PC-3 (cell line): ENCODE data around the gene DNM2. TPM values are rescaled to one million over a fixed set of nuclear protein-coding genes. Genes with fewer than 3 reads are reported as not detected.

Experiments
- ATAC-seq: fragments of 200-7000 bp; cut with Tn5 transposase; 2 replicates; pipeline ENCODE4 v1.9.1; 2020; ENCODE audit warnings: mild to moderate bottlenecking, moderate library complexity
- BruUV-seq: library from RNA; stranded (reverse); fragments of 400-500 nt; replicated peaks from 2 replicates; lab custom pipeline; 2021; lab: Mats Ljungman, UMichigan
- CTCF ChIA-PET: fragments of 300-600 bp; sonication (Branson Sonifier 250); formaldehyde crosslinking; loops from one replicate; lab custom pipeline; 2022; ENCODE audit warnings: antibody characterized with exemption; lab: Charles Lee
- POLR2A ChIA-PET: fragments of 300-600 bp; sonication (Branson Sonifier 250); formaldehyde crosslinking; loops from one replicate; lab custom pipeline; 2022; ENCODE audit warnings: antibody characterized with exemption; ENCODE audit not compliant: unreplicated experiment; lab: Charles Lee
- DNase-seq: peaks from one replicate; pipeline ENCODE4 v3.0.0-alpha.2; 2015
- H2AFZ ChIP-seq: fragments of 300-600 bp; sonication (generic); 2 replicates; pipeline ENCODE4 v1.6.0; 2016; ENCODE audit warnings: antibody characterized with exemption, low read length
- H3F3A ChIP-seq: fragments of 300-600 bp; sonication (generic); one replicate; pipeline ENCODE4 v1.6.0; 2017; ENCODE audit warnings: antibody characterized with exemption, low read length, control low read depth, mild to moderate bottlenecking; ENCODE audit not compliant: unreplicated experiment
- H3K27ac ChIP-seq: fragments of 300-600 bp; sonication (generic); 2 replicates; pipeline ENCODE4 v1.5.1; 2016; ENCODE audit warnings: mild to moderate bottlenecking, low read length
- H3K27me3 ChIP-seq: fragments of 300-600 bp; sonication (generic); 2 replicates; pipeline ENCODE4 v1.6.1; 2016; ENCODE audit warnings: low read length, mixed read lengths
- H3K36me3 ChIP-seq: fragments of 300-600 bp; sonication (generic); 2 replicates; pipeline ENCODE4 v1.6.1; 2016; ENCODE audit warnings: low read depth, mixed run types, low read length, mixed read lengths
- H3K4me1 ChIP-seq: fragments of 300-600 bp; sonication (generic); 2 replicates; pipeline ENCODE4 v1.5.1; 2016; ENCODE audit warnings: low read length; ENCODE audit not compliant: insufficient read depth
- H3K4me2 ChIP-seq: fragments of 300-600 bp; sonication (generic); 2 replicates; pipeline ENCODE4 v1.6.0; 2016; ENCODE audit warnings: low read length
- H3K4me3 ChIP-seq: fragments of 300-600 bp; sonication (generic); 2 replicates; pipeline ENCODE4 v1.5.1; 2016; ENCODE audit warnings: mild to moderate bottlenecking, low read length, mixed read lengths
- H3K79me2 ChIP-seq: fragments of 300-600 bp; sonication (generic); 2 replicates; pipeline ENCODE4 v1.6.1; 2017; ENCODE audit warnings: low read length, mixed read lengths
- H3K9ac ChIP-seq: fragments of 300-600 bp; sonication (generic); 2 replicates; pipeline ENCODE4 v1.6.0; 2016; ENCODE audit warnings: mild to moderate bottlenecking, low read length
- H3K9me2 ChIP-seq: fragments of 300-600 bp; sonication (generic); replicated peaks from 2 replicates; pipeline ENCODE4 v1.6.1; 2016; ENCODE audit warnings: mixed run types, low read length, mixed read lengths
- H3K9me3 ChIP-seq: fragments of 300-600 bp; sonication (generic); 2 replicates; pipeline ENCODE4 v1.6.1; 2016; ENCODE audit warnings: low read length, mixed read lengths
- H4K20me1 ChIP-seq: fragments of 300-600 bp; sonication (generic); 2 replicates; pipeline ENCODE4 v1.6.1; 2016; ENCODE audit warnings: low read length, mixed read lengths
- EZH2 ChIP-seq: fragments of 300-600 bp; sonication (generic); IDR thresholded peaks from one replicate; pipeline ENCODE4 v1.6.1; 2017; ENCODE audit warnings: antibody characterized with exemption, mild to moderate bottlenecking, low read length; ENCODE audit not compliant: unreplicated experiment
- EZH2phosphoT487 ChIP-seq: fragments of 300-600 bp; sonication (generic); IDR thresholded peaks from 2 replicates; pipeline ENCODE4 v1.6.1; 2018; ENCODE audit warnings: mild to moderate bottlenecking, antibody characterized with exemption, low read length, borderline replicate concordance
- intact Hi-C: fragments of 100-400 bp; cut with micrococcal nuclease; formaldehyde crosslinking; loops from 2 replicates; pipeline ENCODE4 v1.9.0; 2023
- total RNA-seq: library from RNA; depleted of rRNA; stranded (reverse); fragments of >200 nt; gene quantifications from 2 replicates; pipeline ENCODE4 v1.2.3, GENCODE V29; 2014
- TF ChIP-seq, protein P1 (sequence below): fragments of 300-600 bp; sonication (generic); conservative IDR thresholded peaks from 2 replicates; pipeline ENCODE4 v1.5.1; 2017; ENCODE audit warnings: antibody characterized with exemption, low read depth, mild to moderate bottlenecking, low read length

DNM2 gene
- total RNA-seq, 1 experiment from 2014 or later = 150 TPM

DNA sequence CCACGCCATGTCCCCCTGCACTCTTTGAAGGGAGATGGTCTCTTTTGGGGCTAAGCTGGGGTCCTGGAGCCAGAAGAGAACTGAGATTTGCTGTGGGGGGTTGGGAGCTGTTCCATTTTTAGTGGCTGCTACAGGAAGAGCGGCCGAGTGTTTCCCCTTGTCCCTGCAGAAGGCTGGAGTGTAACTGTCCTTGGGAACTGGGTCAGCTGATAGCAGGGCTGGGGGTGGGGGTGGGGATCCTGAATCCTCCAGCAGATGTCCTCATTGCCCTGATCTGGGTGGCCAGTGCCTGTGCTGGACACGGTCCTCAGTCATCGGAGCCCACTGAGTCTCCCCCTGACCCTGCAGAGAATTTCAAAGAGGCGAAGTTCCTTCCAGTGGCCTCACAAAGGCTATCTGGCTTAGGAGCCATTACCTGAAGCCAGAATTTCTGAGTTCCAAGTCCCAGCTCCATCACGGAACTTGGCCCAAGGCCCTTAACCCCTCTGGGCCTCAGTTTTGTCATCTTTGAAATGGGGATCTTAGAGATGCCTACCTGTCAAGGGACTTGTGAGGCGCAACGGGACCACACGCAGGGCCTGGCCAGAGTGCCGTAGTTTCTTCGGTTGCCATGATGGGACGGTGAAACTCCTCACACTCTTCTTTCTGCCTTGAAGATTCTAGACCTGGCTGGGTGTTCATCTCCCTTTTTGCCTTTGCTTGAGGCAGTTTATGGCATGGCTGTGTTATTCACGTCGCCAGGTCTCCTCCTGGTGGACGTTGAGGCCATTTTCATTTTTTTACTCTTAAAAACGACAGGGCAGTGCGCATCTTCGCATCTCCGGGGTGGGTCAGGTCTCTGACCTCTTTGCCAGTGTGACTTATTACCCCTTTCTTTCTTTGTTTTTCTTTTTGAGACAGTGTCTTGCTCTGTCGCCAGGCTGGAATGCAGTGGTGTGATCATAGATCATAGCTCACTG, 51.9 kb downstream of the DNM2 start:
- no peaks in the 10 kb centered on the region for H3K9me3 ChIP-seq
- H3K27ac ChIP-seq = no peak overlapping the region
- CTCF ChIA-PET = interaction anchor here (1.9 kb wide), 1 partner anchor 52 kb away, joined by 14 read pairs; the partner anchor contains the start of gene DNM2
- no TSS peak for BruUV-seq
- 0 out of 2 replicates have a peak, but pooled peaks cover 4% of the 10 kb centered on the region for H4K20me1 ChIP-seq
- H3K4me3 ChIP-seq = no peak overlapping the region
- H3K36me3 ChIP-seq = peaks cover 13% of the 10 kb centered on the region; the same call in 1 of the 2 replicates
- intact Hi-C loops = loop anchor here (1.0 kb wide), 1 partner anchor 53 kb away; no protein-coding TSS in a partner anchor
- H3F3A ChIP-seq = no peaks in the 10 kb centered on the region
- H3K4me1 ChIP-seq = peaks cover 18% of the 10 kb centered on the region
- H3K9ac ChIP-seq = no peak overlapping the region
- no peak overlapping the region for H3K4me2 ChIP-seq
- H2AFZ ChIP-seq = no peak overlapping the region
- POLR2A ChIA-PET = interaction anchor here (1.1 kb wide), 1 partner anchor 52 kb away, joined by 6 read pairs; the partner anchor contains the start of gene DNM2
- peak; percentile 33 for DNase-seq
- H3K27me3 ChIP-seq = no peaks in the 10 kb centered on the region
- H3K79me2 ChIP-seq = peaks cover 33% of the 10 kb centered on the region
- peak; percentile 45 for ATAC-seq
- no peaks in the 10 kb centered on the region for H3K9me2 ChIP-seq
- TF ChIP-seq EZH2phosphoT487 = no peak
- TF ChIP-seq, protein P1, sequence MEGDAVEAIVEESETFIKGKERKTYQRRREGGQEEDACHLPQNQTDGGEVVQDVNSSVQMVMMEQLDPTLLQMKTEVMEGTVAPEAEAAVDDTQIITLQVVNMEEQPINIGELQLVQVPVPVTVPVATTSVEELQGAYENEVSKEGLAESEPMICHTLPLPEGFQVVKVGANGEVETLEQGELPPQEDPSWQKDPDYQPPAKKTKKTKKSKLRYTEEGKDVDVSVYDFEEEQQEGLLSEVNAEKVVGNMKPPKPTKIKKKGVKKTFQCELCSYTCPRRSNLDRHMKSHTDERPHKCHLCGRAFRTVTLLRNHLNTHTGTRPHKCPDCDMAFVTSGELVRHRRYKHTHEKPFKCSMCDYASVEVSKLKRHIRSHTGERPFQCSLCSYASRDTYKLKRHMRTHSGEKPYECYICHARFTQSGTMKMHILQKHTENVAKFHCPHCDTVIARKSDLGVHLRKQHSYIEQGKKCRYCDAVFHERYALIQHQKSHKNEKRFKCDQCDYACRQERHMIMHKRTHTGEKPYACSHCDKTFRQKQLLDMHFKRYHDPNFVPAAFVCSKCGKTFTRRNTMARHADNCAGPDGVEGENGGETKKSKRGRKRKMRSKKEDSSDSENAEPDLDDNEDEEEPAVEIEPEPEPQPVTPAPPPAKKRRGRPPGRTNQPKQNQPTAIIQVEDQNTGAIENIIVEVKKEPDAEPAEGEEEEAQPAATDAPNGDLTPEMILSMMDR = peak; percentile 50; the same call in 1 of the 2 replicates

DNA sequence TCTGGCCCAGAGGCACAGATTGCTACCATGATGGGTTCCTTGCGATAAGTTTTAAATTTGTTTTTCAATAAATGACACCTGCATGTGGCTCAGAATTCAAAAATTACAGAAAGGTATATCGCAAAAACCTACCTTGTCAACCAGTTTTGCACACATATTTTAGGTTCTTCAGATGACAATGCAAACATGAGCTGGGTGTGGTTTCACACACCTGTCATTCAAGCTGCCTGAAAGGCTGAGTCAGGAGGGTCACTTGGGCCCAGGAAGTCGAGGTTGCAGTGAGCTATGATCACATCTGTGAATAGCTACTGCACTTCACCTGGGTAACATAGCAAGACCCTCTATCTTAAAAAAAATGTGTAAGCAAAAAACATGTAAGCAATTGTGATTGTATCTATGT, 56.1 kb downstream of the DNM2 start:
- no peaks in the 10 kb centered on the region for H3K9me2 ChIP-seq
- no TSS peak for BruUV-seq

More for the DNA sequence above, 56.1 kb downstream of the DNM2 start:
- DNase-seq (peak; percentile 90), ATAC-seq (peak; percentile 88)
- Histone ChIP-seq H4K20me1 (no peaks in the 10 kb centered on the region), H3K4me2 (peak overlapping the region; percentile 12; the same call in 1 of the 2 replicates), H3F3A (no peaks in the 10 kb centered on the region), H3K36me3 (peaks cover 44% of the 10 kb centered on the region), H3K27ac (peak overlapping the region; percentile 30), H2AFZ (no peak overlapping the region), H3K4me3 (no peak overlapping the region), H3K9me3 (no peaks in the 10 kb centered on the region), H3K9ac (no peak overlapping the region), H3K4me1 (peaks cover 18% of the 10 kb centered on the region), H3K79me2 (peaks cover 13% of the 10 kb centered on the region; the same call in 1 of the 2 replicates), H3K27me3 (no peaks in the 10 kb centered on the region)
- ChIA-PET POLR2A (interaction anchor here (0.9 kb wide), 1 partner anchor 72 kb away, joined by 3 read pairs; the partner anchor contains the start of gene QTRT1), CTCF (interaction anchor here (0.6 to 1.6 kb wide), 4 partner anchors 16 to 74 kb away, joined by 3 to 20 read pairs (median 8); partner anchors contain the start of gene DNM2)
- TF ChIP-seq EZH2 (no peak), EZH2phosphoT487 (no peak)
- TF ChIP-seq, protein P1 = no peak
- intact Hi-C loops = no loop called here
